Myocyte (in vitro differentiated cells): Measurements from ENCODE around the gene GRIK1. TPM values are rescaled to one million over a fixed set of nuclear protein-coding genes. Genes with fewer than 3 reads are reported as not detected.

Experiments used
- DNase-seq: peaks from one replicate; pipeline ENCODE4 v3.0.0-alpha.2; 2012; ENCODE audit warnings: low read depth
- total RNA-seq: library from RNA; depleted of rRNA; stranded (reverse); fragments of >200 nt; gene quantifications from 2 replicates; pipeline ENCODE4 v1.2.3, GENCODE V29; 2014

The GRIK1 gene
- total RNA-seq, 1 donor from 2014 or later: 0.16 TPM

DNA sequence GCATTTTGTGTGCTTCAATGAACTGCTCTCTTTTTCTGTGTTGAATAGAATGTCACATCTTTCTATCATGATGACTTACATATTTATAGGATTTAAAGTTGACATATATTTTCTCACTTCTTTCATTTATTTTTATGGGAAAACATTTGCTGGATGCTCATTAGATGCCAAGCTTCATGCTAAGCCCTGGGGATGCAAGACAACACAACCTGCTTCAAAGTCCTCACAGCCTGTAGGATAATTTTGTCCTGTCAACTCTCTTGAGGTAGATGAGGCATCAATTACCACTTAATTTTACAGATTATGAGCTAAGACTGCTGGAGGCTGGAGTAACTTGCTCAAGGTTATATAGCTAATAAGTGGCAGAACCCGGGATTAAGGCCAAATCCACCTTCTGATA lies 264.3 kb downstream of the GRIK1 start:
- no peak for DNase-seq

GRCh38 chr21:29674343-29674742 lies 265.5 kb downstream of the GRIK1 start:
- no peak for DNase-seq

DNA sequence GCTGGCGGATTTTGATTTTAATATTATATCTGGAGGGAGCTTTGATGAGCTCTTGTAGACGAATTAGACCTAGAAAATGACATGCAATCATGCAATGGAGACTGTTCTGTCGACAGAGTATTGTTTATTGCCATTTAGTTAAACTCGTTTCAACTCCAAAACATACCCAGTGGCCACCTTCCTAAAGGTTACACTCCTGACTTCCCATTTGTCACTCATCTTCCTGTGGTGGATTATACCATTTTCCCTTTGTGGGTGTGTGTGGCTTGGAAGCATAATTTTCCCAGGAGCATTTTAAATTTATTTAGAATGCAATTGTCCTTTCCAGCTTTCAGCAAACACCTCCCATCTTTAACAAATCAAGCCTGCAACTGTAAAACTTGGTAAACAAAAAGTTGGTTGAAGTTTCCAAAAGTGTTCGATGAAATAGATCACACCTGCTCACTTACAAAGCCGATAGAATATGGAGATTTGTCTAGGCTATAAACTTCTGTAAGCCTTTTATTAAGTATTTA lies 266.6 kb downstream of the GRIK1 start:
- no peak for DNase-seq

GRCh38 chr21:29671728-29672127 lies 268.1 kb downstream of the GRIK1 start:
- no peak for DNase-seq

DNA sequence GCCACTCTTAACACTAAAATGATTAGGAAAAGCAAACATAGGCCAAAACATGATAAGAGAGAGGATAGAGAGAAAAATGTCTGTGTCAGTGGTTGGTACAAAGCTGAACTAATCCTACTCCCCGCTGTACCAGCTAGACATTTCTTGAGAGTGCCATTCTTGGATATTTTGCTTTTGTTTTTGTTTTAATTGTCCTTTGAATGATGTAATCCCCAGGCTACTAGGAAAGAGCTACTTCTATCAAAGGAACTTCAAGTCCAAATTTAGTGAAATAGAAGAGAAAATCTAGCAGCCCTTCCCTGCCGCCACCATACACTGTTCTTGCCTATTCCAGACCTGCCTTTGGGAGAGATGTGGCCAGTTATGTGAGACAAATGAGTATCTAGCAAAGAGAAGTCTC lies 269.6 kb downstream of the GRIK1 start:
- no peak for DNase-seq

DNA sequence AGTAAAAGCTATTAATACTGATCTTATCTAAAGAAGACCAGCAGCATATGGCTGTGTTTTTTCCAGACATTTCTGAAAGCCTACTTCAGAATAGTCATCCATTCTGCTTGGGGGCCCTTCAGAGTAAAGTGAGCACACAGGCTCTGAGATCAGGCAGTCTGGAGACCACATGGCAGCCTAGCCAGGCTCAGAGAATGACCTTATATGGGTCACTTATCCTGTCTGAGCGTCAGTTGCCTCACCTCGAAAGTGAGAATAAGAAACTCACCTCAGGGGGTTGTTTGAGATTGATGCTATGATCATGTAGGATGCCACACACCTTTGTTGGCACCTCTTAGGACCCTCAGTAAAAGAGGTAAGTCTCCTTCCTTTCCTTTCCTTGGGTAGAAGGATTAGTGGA lies 270.4 kb downstream of the GRIK1 start:
- DNase-seq: no peak

GRCh38 chr21:29667651-29668050 lies 272.1 kb downstream of the GRIK1 start:
- DNase-seq: no peak

GRCh38 chr21:29664615-29665014 lies 275.2 kb downstream of the GRIK1 start:
- no peak for DNase-seq

DNA sequence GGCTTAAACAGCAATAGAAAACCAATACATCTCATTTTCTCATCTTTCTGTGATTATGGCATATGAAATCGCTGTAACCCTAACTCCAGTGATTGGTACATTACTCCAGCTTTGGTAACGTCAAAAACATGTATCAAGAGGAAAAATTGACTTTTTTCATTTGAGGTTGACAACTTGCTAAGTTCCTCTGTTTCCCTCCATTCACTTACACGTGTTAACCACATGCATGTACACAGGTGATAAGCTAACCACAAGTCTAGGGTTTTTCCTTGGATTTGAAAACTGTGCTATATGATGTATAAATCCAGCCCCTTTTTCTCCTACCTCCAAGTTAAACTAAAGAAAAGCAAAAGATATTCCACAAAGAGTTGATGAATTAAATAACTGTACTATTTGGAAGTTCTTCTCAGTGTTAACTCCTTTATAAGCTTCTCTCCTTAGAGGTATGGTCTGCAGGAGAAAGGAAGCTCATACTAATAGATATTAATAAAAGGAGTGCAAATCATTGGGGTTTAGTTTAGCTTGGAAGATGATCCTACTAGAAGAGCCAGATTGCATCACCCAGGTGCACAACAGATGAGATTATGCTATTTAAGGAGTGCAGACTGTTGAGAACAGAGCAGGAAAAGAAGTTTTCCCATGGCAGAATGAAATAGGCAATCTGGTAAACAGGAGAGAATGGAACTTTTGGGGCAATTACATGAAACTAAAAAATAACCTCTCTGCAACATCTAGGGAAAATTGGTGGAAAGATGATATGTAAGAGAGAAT lies 277.9 kb downstream of the GRIK1 start:
- no peak for DNase-seq

DNA sequence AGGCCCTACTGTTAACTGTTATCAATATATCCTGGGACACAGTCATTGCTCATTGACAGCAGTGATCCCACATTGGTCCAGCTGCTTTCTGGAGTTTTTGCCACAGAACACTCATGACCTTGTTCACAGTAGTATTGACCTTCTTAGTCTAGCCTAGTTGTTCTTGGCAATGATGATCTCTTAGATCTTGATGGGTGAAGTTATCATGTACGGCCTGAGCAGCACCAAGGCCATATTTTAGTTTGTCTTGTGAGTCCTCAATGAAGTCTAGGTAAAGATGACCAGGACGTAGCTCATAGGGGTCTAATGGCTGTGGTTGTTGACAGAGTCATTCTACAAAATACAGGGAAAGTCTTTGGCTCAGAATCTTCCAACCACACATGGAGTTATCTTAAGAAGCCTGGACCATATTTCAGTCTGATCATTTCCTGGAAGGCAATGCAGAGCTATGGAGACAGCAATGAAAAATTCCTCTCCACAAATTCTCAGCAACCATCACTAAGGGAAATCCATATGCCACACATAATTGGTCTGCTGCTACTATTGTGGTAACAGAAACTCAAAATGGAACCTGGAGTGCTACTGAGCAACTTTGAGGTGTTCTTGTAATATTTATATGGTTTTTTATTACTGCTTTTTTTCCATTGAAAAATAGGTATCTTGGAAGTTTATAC lies 279.6 kb downstream of the GRIK1 start:
- no peak for DNase-seq

- DNase-seq: no peak
These were observed 280.9 kb downstream of the GRIK1 start for GRCh38 chr21:29658934-29659203.

- no peak for DNase-seq
These were observed 281.4 kb downstream of the GRIK1 start for GRCh38 chr21:29658177-29658933.

DNA sequence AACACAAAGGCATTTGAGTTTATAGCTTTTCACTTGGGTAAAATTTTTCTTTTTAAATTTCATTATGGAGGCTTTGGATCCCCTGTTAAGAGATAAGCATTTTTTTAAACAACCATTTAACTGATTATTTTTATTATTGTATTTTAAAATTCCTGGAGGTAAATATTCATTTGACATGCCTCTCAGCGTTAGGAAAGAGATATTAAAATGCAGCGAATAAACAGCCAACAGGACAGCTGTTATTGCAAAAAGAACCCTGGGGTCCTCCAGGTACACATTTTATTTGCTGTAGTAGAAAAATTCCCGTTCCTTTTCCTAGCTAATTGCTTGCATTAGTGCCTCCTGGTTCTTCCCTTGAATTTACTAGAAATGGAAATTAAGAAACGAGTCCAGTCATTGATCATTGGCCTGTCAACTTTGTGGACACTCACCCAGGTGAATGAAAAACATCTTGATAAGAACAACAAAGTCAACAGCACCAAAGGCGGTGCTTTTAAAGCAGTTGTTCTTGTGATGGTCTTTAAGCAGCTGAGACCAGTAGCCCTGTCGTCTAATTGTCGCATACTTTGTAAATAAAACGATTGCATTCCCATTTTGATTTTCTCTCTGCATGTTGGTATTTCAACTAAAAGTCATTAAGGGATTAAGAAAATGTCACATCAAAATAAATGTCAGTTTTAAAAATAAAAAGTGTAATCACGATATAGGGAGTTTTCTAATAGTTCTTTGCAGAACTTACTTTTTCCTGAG lies 282.4 kb downstream of the GRIK1 start:
- no peak for DNase-seq

- peak; percentile 41 for DNase-seq
These were observed 283.1 kb downstream of the GRIK1 start for GRCh38 chr21:29656504-29657239.

- DNase-seq: no peak
These were observed 284.2 kb downstream of the GRIK1 start for GRCh38 chr21:29655577-29655976.

- DNase-seq: no peak
These were observed 284.9 kb downstream of the GRIK1 start for GRCh38 chr21:29654855-29655254.

- no peak for DNase-seq
These were observed 285.6 kb downstream of the GRIK1 start for GRCh38 chr21:29654203-29654602.

- DNase-seq: no peak
These were observed 289.2 kb downstream of the GRIK1 start for GRCh38 chr21:29650523-29651022.

GRCh38 chr21:29649406-29649814 lies 290.4 kb downstream of the GRIK1 start:
- no peak for DNase-seq

DNA sequence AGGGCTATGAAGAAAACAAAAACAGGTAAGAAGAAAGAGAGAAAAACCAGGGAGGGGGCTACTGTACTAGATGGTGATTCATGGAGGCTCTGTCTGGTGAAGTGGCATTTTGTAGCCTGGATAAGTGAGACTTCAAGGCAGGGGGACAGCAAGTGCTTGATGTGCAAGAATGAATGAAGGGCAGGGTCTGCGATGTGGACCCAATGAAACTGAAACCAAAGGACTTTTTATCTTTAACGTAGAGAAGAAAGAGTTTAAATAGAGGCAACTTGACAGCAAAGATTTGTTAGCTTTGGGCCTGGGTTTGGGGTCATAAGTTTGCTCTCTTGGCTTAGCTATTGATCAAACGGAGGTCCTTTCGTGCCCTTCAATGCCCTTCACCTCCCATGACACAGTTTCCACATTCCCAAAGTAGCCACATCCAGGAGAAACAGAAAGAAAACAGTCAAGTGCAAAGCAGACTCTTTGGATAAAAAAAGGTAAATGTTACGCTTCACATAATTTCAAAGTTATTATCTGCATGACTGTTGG lies 291.0 kb downstream of the GRIK1 start:
- DNase-seq: no peak
